Brain pericyte (primary cell): ENCODE results near the gene ELP4.
"Not testable (repeated sequence)": the region's sequence is repeated elsewhere in the genome, so short reads cannot be mapped to it uniquely, and the experiment has no call there.

ENCODE experiments used
- DNase-seq: peaks from one replicate; pipeline ENCODE4 v3.0.0-alpha.2; 2012; ENCODE audit warnings: low read depth, low spot score

The ELP4 gene

GRCh38 chr11:31509429-31510345 is at the start of gene ELP4, which contains the start of gene IMMP1L:
Gene ELP4 (plus strand): TSS chr11:31509767. CDS start chr11:31509785, 18 bp downstream.
Gene IMMP1L (minus strand): TSS chr11:31509622. CDS start chr11:31463276, 46,346 bp downstream.
- peak; percentile 90 for DNase-seq

DNA sequence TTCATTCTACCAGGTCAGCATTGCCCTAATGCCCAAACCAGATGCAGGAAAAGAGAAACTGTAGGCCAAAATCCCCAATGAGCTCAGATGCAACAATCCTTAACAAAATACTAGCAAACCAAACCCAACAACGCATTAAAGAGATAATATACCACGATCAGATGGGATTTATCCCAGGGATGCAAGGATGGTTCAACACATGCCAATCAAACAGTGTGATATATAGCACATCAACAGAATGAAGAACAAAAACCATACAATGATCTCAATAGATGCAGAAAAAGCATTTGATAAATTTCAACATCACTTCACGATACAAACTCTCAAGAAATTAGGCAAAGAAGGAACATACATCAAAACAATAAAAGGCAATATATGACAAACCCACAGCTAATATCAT is 45.1 kb upstream of the ELP4 start:
- DNase-seq = no peak

DNA sequence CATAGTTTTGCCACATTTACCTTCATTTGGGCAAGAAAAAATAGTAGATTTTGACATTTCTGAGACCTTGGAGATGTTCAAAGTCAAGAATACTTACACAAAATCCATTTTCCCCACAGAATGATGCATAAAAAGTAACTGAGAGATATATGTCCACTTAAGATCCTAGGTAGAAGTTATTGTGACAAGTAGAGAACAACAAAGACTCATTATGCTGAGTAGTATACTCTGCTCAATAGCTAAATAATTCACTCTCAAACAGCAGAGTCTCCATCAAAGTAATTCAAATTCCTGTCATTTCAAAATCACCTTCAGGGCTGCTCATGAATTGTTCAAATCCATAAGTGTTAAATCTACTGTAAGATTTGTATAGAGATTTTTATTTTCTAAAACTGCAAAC is 35.5 kb upstream of the ELP4 start:
- DNase-seq = no peak

- DNase-seq = no peak
Observed at GRCh38 chr11:31477528-31478222, 31.9 kb upstream of the ELP4 start.

- DNase-seq = no peak
Observed at GRCh38 chr11:31478223-31478590, 31.4 kb upstream of the ELP4 start.

DNA sequence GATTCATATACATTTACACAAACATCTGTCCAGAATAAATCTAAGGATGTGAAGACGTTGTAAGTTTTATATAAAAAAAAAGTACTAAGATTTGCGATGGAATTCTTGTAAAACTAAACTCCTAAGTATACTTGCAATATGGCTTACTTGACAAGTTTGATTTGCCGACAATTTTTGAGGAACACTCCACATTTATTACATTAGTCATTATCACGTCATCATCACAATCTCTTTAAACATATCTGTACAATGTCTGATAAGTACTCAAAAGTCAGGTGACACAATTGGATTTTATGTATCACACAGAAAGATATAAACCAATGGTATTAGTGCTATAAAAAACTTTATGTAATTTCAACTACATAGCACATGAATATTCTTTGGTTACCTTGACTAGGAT is 30.5 kb upstream of the ELP4 start:
- DNase-seq = no peak

GRCh38 chr11:31480930-31481329 is 28.6 kb upstream of the ELP4 start:
- no peak for DNase-seq

- DNase-seq = no peak
Observed at GRCh38 chr11:31484497-31484896, 25.1 kb upstream of the ELP4 start.

- DNase-seq = no peak
Observed at GRCh38 chr11:31487848-31488247, 21.7 kb upstream of the ELP4 start.

GRCh38 chr11:31492320-31492913 is 17.1 kb upstream of the ELP4 start:
- no peak for DNase-seq

GRCh38 chr11:31493235-31493634 is 16.3 kb upstream of the ELP4 start:
- DNase-seq = no peak

- not testable (repeated sequence) for DNase-seq
Observed at GRCh38 chr11:31493762-31494161, 15.8 kb upstream of the ELP4 start.

- peak; percentile 69 for DNase-seq
Observed at GRCh38 chr11:31499576-31500178, 9.9 kb upstream of the ELP4 start.

GRCh38 chr11:31500560-31500959 is 9.0 kb upstream of the ELP4 start:
- DNase-seq = no peak

DNA sequence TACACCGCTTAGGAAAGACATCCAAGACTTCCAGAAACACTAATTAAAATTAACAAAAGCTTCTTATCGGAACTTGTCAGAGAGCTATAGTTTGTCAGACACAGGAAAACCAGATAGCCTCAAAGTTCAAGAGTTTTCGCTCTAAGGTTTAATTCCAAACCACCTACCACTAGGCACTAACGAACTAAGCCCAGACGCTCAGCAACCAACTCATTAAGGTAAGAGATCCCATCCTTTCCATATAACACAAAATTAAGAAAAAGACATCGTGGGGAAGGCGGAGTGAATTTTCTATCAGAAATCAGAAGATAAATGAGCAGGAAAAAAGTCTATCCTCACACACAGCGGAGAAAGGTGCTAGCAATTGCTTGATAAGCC is 527 bp upstream of the ELP4 start:
- no peak for DNase-seq

DNA sequence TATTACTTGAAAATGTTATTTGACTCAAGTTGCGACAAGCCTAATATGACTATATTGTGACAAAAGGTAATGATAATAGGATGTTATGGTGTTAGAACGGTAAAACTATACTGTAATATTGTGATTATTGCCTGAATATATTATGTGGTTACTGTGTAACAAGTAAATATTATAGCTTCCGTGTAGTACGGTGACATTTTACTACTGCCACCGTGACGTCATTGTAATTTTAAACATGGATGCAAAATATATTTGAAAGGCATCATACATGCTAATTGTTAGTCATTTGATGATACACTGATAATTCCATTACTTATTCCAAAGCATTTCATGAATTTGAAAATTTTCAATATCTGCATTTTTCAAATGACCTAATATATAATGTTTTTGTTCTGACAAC is 2.5 kb downstream of the ELP4 start:
- DNase-seq = no peak

DNA sequence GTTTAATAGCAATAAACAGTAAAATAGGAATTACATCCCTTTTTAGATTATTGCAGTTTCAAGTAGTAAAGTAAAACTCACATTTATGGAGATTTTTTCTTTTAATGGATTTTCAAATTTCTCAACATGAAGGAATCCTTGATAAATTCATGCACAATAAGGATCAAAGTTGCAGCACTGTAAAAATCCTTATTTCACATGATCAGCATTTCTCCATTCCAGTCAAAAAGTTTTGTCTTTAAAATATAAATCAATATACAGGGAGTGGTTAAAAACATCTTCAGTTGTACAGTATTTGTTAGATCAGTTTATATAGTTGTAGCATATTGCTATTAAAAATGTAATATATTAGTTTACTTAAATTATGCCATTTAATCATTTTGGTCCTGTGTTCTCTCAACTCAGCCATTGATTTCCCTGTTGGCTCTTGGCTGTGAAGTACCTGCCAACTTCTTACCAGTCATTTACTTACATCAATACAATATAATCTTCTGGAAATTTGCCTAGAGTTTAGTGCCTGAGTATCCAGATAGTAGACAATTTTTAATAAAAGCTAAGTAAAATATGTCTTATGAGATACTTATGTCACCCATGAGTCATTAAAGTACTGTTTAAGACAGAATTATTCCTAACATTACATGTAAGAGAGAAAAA is 12.1 kb downstream of the ELP4 start:
- no peak for DNase-seq

GRCh38 chr11:31529189-31529588 is 19.6 kb downstream of the ELP4 start:
- DNase-seq = no peak

DNA sequence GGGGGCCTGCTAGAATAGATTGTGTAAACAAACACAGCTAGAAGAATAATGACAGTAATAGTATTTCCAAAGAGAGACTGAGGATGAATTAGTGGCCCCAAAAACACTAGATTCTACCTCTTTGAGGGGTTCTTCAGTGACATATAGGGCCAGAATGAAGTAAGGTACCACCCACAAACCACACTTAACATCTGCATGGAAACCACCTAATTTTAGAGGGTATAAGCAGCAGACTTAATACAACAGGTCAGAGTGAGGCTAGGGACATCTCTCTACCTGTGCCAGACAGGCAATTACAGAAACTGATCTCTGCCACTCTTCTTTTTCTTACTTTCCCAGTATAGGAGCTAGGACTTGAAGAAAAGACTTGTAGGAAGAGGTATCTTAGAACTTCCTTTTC is 20.1 kb downstream of the ELP4 start:
- DNase-seq = no peak

DNA sequence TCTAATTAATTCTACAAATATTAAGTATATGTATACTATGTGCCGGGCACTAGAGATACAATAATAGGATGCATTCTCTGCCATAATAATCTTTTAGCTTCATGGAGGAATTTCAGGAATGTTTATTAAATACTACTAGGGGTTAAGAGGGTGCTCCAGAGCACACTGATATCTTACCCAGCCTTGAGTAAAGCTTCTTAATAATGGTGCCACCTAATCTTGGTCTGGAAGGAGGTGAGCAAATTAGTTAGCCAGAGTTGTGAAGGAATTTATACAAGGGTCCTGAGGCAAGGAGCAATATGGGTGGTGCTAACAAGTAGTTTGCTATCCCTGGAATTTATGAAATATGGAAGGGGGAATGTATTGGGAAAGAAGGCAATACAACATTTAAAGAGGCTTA is 21.7 kb downstream of the ELP4 start:
- DNase-seq = no peak

DNA sequence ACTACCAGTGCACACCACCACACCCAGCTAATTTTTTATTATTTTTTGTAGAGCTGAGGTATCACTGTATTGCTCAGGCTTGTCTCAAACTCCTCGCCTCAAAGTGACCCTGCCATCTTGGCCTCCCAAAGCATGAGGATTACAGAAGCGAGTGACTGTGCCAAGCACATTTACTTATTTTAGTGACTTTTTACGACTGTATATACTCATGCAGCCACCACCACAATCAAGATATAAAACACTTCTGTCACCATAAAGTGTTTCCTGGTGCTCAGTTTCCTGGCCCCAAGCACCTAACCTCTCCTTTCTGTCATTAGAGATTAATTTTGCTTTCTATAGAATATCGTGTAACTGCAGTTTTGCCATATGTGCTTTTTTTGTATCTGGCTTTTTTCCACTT is 25.9 kb downstream of the ELP4 start:
- DNase-seq = no peak

DNA sequence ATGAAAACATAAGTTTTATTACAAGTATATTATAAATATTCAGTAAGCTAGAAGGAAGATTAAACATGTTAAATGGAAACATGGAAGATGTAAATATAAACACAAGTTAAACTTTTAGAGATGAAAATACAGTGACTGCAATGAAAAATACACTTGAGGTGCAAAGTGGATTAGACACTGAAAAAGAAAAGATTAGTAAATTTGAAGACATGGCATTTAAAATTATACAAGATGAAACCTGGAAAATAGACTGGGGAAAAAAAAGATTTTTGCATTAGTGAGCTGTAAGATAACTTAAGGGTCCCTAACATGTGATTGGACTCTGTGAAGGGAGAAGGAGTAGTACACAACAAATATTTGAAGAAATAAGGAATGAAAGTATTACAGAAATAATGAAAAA is 33.3 kb downstream of the ELP4 start:
- DNase-seq = no peak
